ENCODE data around the gene RICTOR.

DNA sequence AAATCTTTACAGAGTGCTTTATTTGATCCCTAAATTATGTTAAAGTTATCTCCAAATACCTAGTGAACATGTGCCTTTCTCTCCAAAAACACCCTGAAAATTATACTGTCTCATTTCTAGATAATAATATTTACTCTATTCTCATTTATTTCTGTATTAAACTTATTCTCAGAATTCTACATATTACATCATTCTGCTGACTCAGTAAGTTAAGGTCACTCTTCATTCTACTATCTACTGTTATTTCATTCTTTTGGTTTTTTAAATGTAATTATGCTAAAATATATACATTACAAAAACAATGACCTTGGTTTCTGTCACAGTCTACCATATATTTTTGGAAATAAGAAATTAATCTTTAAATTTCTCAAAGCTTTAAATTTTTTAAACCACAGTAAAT, 96.2 kb downstream of the RICTOR start:
- TF ChIP-seq, protein P1, sequence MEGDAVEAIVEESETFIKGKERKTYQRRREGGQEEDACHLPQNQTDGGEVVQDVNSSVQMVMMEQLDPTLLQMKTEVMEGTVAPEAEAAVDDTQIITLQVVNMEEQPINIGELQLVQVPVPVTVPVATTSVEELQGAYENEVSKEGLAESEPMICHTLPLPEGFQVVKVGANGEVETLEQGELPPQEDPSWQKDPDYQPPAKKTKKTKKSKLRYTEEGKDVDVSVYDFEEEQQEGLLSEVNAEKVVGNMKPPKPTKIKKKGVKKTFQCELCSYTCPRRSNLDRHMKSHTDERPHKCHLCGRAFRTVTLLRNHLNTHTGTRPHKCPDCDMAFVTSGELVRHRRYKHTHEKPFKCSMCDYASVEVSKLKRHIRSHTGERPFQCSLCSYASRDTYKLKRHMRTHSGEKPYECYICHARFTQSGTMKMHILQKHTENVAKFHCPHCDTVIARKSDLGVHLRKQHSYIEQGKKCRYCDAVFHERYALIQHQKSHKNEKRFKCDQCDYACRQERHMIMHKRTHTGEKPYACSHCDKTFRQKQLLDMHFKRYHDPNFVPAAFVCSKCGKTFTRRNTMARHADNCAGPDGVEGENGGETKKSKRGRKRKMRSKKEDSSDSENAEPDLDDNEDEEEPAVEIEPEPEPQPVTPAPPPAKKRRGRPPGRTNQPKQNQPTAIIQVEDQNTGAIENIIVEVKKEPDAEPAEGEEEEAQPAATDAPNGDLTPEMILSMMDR (IDR thresholded peaks at IDR 0.05; ENCODE audit: poor library complexity, severe bottlenecking) = no peak
- TF ChIP-seq EP300 (conservative IDR thresholded peaks at IDR 0.05; ENCODE audit: poor library complexity, severe bottlenecking) = no peak
- no peak for TF ChIP-seq POLR2AphosphoS5 (IDR thresholded peaks at IDR 0.05)
- TF ChIP-seq, protein P2, sequence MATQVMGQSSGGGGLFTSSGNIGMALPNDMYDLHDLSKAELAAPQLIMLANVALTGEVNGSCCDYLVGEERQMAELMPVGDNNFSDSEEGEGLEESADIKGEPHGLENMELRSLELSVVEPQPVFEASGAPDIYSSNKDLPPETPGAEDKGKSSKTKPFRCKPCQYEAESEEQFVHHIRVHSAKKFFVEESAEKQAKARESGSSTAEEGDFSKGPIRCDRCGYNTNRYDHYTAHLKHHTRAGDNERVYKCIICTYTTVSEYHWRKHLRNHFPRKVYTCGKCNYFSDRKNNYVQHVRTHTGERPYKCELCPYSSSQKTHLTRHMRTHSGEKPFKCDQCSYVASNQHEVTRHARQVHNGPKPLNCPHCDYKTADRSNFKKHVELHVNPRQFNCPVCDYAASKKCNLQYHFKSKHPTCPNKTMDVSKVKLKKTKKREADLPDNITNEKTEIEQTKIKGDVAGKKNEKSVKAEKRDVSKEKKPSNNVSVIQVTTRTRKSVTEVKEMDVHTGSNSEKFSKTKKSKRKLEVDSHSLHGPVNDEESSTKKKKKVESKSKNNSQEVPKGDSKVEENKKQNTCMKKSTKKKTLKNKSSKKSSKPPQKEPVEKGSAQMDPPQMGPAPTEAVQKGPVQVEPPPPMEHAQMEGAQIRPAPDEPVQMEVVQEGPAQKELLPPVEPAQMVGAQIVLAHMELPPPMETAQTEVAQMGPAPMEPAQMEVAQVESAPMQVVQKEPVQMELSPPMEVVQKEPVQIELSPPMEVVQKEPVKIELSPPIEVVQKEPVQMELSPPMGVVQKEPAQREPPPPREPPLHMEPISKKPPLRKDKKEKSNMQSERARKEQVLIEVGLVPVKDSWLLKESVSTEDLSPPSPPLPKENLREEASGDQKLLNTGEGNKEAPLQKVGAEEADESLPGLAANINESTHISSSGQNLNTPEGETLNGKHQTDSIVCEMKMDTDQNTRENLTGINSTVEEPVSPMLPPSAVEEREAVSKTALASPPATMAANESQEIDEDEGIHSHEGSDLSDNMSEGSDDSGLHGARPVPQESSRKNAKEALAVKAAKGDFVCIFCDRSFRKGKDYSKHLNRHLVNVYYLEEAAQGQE (IDR thresholded peaks at IDR 0.05; ENCODE audit: borderline replicate concordance) = no peak
- no peak for TF ChIP-seq EZH2 (IDR thresholded peaks at IDR 0.05; ENCODE audit: borderline replicate concordance, insufficient read depth, low read length, poor library complexity, severe bottlenecking)
- TF ChIP-seq RAD21 (conservative IDR thresholded peaks at IDR 0.05) = no peak
- TF ChIP-seq MXI1 (conservative IDR thresholded peaks at IDR 0.05; ENCODE audit: poor library complexity, severe bottlenecking) = no peak
- no peak for TF ChIP-seq SMC3 (conservative IDR thresholded peaks at IDR 0.05; ENCODE audit: poor library complexity)

Measured in neural cell (in vitro differentiated cells).